GM23338 (cell line): Measurements from ENCODE around the gene SHOC1. TPM values are rescaled to one million over a fixed set of nuclear protein-coding genes. Genes with fewer than 3 reads are reported as not detected.

Source experiments
- CREB1 ChIP-seq: fragments of 250-450 bp; sonication (Bioruptor Pico); IDR thresholded peaks from 2 replicates; pipeline ENCODE4 v1.5.0; 2020; ENCODE audit warnings: low read depth, mild to moderate bottlenecking, moderate library complexity
- EZH2 ChIP-seq: fragments of 200-600 bp; sonication (generic); IDR thresholded peaks from one replicate; pipeline ENCODE4 v1.8.0; 2017; ENCODE audit warnings: antibody characterized with exemption, mild to moderate bottlenecking, low read depth; ENCODE audit not compliant: unreplicated experiment
- EZH2phosphoT487 ChIP-seq: fragments of 200-600 bp; sonication (generic); IDR thresholded peaks from one replicate; pipeline ENCODE4 v1.8.1; 2018; ENCODE audit warnings: antibody characterized with exemption; ENCODE audit not compliant: unreplicated experiment
- JUNB ChIP-seq: IDR thresholded peaks from one replicate; pipeline ENCODE4 v1.6.1; 2016; ENCODE audit warnings: antibody characterized with exemption; ENCODE audit not compliant: unreplicated experiment
- NANOG ChIP-seq: IDR thresholded peaks from 2 replicates; pipeline ENCODE4 v1.6.1; 2016; ENCODE audit warnings: antibody characterized with exemption, borderline replicate concordance
- POLR2AphosphoS5 ChIP-seq: IDR thresholded peaks from 2 replicates; pipeline ENCODE4 v1.6.1; 2016; ENCODE audit warnings: antibody characterized with exemption, low read depth
- ZNF331 ChIP-seq: fragments of 250-450 bp; sonication (Bioruptor Pico); IDR thresholded peaks from 2 replicates; pipeline ENCODE4 v1.5.0; 2020; ENCODE audit warnings: low read depth, mild to moderate bottlenecking, moderate library complexity
- polyA plus RNA-seq: library from polyadenylated mRNA; unstranded; fragments of >200 nt; fragmentation: Nextera tagmentation; extraction: Ambion mirVana; gene quantifications from 2 replicates; pipeline ENCODE4 v1.2.1, GENCODE V29; 2016
- total RNA-seq: library from RNA; depleted of rRNA; stranded (reverse); fragments of >200 nt; shearing (Covaris generic); gene quantifications from 2 replicates; pipeline ENCODE4 v1.2.3, GENCODE V29; 2014
- TF ChIP-seq, protein P1 (sequence below): fragments of 250-450 bp; sonication (Bioruptor Pico); IDR thresholded peaks from 2 replicates; pipeline ENCODE4 v1.5.0; 2020; ENCODE audit warnings: mild to moderate bottlenecking, moderate library complexity
- TF ChIP-seq, protein P2 (sequence below): IDR thresholded peaks from 2 replicates; pipeline ENCODE4 v1.6.1; 2016; ENCODE audit warnings: antibody characterized with exemption
- TF ChIP-seq, protein P3 (sequence below): IDR thresholded peaks from one replicate; pipeline ENCODE4 v1.6.1; 2018; ENCODE audit warnings: antibody characterized with exemption; ENCODE audit not compliant: unreplicated experiment
- TF ChIP-seq, protein P4 (sequence below), 2 experiments: fragments of 200-600 bp in 1 of 2; sonication (generic) in 1 of 2; conservative IDR thresholded peaks; 2 replicates each; pipeline versions ENCODE4 v1.5.1 to v1.6.1; 2016 to 2017; ENCODE audit warnings: antibody characterized with exemption in 2 of 2, low read depth in 2 of 2, mild to moderate bottlenecking in 2 of 2, moderate library complexity in 1 of 2

The SHOC1 gene
- total and polyA plus RNA-seq, 2 experiments from 2014 or later, result 0.39 TPM; not detected in 1

DNA sequence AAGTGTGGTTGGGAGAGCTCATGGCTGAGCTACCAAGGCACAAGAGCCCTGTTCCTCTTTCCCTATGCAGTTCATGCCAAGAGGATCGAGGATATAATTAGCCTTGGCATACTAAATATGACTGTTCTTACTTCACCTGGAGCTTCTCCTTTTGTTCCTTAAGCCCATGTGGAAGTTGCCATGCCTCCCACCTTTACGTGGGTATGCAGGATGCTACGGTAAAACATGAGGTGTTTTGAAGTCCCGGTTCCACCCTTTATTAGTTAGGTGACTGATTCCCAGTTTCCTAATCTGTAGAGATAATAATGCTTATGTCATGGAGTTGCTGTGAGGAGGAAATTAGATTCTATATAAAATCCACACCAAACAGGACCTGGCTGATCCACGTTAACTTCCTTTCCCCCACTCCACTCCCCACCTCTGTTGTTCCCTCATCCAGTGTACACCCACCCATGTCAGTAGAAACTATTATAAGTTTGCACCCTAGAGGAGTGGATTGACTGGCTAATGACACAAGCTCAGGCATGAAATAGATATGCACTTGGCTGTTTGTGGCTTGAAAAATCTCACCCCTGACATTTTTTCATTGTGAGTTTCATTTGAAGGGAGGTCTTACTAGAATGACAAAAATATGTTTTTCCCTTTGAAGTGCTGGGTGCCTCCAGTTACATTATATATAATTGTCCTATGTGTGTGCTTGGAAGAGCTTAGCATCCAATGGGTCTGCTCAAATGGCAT is 36.8 kb upstream of the SHOC1 start (continued):
- TF ChIP-seq, protein P1, sequence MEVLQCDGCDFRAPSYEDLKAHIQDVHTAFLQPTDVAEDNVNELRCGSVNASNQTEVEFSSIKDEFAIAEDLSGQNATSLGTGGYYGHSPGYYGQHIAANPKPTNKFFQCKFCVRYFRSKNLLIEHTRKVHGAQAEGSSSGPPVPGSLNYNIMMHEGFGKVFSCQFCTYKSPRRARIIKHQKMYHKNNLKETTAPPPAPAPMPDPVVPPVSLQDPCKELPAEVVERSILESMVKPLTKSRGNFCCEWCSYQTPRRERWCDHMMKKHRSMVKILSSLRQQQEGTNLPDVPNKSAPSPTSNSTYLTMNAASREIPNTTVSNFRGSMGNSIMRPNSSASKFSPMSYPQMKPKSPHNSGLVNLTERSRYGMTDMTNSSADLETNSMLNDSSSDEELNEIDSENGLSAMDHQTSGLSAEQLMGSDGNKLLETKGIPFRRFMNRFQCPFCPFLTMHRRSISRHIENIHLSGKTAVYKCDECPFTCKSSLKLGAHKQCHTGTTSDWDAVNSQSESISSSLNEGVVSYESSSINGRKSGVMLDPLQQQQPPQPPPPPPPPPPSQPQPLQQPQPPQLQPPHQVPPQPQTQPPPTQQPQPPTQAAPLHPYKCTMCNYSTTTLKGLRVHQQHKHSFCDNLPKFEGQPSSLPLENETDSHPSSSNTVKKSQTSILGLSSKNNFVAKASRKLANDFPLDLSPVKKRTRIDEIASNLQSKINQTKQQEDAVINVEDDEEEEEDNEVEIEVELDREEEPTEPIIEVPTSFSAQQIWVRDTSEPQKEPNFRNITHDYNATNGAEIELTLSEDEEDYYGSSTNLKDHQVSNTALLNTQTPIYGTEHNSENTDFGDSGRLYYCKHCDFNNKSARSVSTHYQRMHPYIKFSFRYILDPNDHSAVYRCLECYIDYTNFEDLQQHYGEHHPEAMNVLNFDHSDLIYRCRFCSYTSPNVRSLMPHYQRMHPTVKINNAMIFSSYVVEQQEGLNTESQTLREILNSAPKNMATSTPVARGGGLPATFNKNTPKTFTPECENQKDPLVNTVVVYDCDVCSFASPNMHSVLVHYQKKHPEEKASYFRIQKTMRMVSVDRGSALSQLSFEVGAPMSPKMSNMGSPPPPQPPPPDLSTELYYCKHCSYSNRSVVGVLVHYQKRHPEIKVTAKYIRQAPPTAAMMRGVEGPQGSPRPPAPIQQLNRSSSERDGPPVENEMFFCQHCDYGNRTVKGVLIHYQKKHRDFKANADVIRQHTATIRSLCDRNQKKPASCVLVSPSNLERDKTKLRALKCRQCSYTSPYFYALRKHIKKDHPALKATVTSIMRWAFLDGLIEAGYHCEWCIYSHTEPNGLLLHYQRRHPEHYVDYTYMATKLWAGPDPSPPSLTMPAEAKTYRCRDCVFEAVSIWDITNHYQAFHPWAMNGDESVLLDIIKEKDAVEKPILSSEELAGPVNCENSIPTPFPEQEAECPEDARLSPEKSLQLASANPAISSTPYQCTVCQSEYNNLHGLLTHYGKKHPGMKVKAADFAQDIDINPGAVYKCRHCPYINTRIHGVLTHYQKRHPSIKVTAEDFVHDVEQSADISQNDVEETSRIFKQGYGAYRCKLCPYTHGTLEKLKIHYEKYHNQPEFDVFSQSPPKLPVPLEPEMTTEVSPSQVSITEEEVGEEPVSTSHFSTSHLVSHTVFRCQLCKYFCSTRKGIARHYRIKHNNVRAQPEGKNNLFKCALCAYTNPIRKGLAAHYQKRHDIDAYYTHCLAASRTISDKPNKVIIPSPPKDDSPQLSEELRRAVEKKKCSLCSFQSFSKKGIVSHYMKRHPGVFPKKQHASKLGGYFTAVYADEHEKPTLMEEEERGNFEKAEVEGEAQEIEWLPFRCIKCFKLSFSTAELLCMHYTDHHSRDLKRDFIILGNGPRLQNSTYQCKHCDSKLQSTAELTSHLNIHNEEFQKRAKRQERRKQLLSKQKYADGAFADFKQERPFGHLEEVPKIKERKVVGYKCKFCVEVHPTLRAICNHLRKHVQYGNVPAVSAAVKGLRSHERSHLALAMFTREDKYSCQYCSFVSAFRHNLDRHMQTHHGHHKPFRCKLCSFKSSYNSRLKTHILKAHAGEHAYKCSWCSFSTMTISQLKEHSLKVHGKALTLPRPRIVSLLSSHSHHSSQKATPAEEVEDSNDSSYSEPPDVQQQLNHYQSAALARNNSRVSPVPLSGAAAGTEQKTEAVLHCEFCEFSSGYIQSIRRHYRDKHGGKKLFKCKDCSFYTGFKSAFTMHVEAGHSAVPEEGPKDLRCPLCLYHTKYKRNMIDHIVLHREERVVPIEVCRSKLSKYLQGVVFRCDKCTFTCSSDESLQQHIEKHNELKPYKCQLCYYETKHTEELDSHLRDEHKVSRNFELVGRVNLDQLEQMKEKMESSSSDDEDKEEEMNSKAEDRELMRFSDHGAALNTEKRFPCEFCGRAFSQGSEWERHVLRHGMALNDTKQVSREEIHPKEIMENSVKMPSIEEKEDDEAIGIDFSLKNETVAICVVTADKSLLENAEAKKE, result no peak
- TF ChIP-seq EZH2 (no peak), ZNF331 (CRISPR knock-in tag) (no peak), NANOG (no peak), EZH2phosphoT487 (no peak), CREB1 (CRISPR knock-in tag) (no peak), JUNB (no peak), POLR2AphosphoS5 (no peak)
- TF ChIP-seq, protein P2, sequence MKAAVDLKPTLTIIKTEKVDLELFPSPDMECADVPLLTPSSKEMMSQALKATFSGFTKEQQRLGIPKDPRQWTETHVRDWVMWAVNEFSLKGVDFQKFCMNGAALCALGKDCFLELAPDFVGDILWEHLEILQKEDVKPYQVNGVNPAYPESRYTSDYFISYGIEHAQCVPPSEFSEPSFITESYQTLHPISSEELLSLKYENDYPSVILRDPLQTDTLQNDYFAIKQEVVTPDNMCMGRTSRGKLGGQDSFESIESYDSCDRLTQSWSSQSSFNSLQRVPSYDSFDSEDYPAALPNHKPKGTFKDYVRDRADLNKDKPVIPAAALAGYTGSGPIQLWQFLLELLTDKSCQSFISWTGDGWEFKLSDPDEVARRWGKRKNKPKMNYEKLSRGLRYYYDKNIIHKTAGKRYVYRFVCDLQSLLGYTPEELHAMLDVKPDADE, result no peak
- TF ChIP-seq, protein P3, sequence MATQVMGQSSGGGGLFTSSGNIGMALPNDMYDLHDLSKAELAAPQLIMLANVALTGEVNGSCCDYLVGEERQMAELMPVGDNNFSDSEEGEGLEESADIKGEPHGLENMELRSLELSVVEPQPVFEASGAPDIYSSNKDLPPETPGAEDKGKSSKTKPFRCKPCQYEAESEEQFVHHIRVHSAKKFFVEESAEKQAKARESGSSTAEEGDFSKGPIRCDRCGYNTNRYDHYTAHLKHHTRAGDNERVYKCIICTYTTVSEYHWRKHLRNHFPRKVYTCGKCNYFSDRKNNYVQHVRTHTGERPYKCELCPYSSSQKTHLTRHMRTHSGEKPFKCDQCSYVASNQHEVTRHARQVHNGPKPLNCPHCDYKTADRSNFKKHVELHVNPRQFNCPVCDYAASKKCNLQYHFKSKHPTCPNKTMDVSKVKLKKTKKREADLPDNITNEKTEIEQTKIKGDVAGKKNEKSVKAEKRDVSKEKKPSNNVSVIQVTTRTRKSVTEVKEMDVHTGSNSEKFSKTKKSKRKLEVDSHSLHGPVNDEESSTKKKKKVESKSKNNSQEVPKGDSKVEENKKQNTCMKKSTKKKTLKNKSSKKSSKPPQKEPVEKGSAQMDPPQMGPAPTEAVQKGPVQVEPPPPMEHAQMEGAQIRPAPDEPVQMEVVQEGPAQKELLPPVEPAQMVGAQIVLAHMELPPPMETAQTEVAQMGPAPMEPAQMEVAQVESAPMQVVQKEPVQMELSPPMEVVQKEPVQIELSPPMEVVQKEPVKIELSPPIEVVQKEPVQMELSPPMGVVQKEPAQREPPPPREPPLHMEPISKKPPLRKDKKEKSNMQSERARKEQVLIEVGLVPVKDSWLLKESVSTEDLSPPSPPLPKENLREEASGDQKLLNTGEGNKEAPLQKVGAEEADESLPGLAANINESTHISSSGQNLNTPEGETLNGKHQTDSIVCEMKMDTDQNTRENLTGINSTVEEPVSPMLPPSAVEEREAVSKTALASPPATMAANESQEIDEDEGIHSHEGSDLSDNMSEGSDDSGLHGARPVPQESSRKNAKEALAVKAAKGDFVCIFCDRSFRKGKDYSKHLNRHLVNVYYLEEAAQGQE, result no peak
- TF ChIP-seq, protein P4, sequence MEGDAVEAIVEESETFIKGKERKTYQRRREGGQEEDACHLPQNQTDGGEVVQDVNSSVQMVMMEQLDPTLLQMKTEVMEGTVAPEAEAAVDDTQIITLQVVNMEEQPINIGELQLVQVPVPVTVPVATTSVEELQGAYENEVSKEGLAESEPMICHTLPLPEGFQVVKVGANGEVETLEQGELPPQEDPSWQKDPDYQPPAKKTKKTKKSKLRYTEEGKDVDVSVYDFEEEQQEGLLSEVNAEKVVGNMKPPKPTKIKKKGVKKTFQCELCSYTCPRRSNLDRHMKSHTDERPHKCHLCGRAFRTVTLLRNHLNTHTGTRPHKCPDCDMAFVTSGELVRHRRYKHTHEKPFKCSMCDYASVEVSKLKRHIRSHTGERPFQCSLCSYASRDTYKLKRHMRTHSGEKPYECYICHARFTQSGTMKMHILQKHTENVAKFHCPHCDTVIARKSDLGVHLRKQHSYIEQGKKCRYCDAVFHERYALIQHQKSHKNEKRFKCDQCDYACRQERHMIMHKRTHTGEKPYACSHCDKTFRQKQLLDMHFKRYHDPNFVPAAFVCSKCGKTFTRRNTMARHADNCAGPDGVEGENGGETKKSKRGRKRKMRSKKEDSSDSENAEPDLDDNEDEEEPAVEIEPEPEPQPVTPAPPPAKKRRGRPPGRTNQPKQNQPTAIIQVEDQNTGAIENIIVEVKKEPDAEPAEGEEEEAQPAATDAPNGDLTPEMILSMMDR (conservative IDR thresholded peaks at IDR 0.05; ENCODE audit: low read depth in 2 of 2), result no peak
